Stomach smooth muscle (tissue), 2 donors: Measurements from ENCODE around the gene MPG.
"Not testable (repeated sequence)": the region's sequence is repeated elsewhere in the genome, so short reads cannot be mapped to it uniquely, and the experiment has no call there.

ENCODE experiments used
- H3K27ac ChIP-seq: one replicate; pipeline ENCODE4 v1.7.0; 2013; ENCODE audit warnings: mild to moderate bottlenecking, low read length, inconsistent platforms
- H3K27me3 ChIP-seq, 2 donors: one replicate each; pipeline ENCODE4 v1.7.0; 2013; ENCODE audit warnings: low read length in 2 of 2; ENCODE audit not compliant: insufficient read depth in 2 of 2, control insufficient read depth in 1 of 2
- H3K36me3 ChIP-seq, 2 donors: one replicate each; pipeline ENCODE4 v1.7.0; 2013; ENCODE audit warnings: low read length in 2 of 2; ENCODE audit not compliant: control insufficient read depth in 2 of 2, insufficient read depth in 2 of 2
- H3K4me1 ChIP-seq: one replicate; pipeline ENCODE4 v1.7.0; 2013; ENCODE audit warnings: low read length; ENCODE audit not compliant: control insufficient read depth, insufficient read depth
- H3K4me3 ChIP-seq, 2 donors: one replicate each; pipeline ENCODE4 v1.7.0; 2013; ENCODE audit warnings: low read length in 2 of 2
- H3K9ac ChIP-seq, 2 donors: one replicate each; pipeline ENCODE4 v1.7.0; 2013; ENCODE audit warnings: low read length in 2 of 2, mild to moderate bottlenecking in 1 of 2
- H3K9me3 ChIP-seq, 2 donors: one replicate each; pipeline ENCODE4 v1.7.0; 2013; ENCODE audit warnings: low read length in 2 of 2; ENCODE audit not compliant: control insufficient read depth in 2 of 2
- donor health status: healthy.
- donor health status: Pancreatic carcinoma.

Gene MPG, protein sequence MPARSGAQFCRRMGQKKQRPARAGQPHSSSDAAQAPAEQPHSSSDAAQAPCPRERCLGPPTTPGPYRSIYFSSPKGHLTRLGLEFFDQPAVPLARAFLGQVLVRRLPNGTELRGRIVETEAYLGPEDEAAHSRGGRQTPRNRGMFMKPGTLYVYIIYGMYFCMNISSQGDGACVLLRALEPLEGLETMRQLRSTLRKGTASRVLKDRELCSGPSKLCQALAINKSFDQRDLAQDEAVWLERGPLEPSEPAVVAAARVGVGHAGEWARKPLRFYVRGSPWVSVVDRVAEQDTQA

DNA sequence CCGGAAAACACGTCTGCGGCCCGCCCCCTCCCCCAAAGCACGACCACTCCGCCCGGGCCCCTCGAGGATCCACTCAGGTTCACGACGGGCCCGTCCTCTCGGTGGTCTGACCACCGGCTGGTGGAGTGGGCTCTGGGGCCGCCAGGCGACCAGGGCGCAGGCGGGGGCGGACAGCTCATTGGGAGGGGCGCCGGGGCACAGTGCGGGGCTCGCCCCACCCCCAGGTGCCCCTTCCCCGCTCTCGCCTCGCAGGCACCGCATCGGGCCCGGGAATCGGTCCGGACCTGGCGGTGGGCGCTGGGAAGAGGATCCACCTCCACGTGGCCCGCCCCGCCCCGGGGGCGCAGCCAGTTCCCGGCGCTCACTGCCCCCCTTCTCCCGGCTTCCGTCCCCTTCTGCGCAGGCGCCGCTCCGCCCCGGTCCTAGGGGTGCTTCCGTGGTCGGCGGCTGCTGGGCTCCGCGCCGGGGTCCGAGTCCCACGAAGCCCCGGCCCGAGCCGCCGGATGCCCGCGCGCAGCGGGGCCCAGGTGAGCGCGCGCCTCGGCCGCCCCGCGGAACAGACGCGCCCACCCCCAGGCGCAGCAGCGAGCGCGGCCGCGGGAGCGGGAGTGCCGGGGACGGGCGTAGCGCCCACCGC is at the start of gene MPG:
Gene MPG, plus strand, starts transcription at position 419 of the 637 bp plus-strand sequence. Its CDS starts 85 bp downstream, at position 504.
- peak within 1 kb of the TSS; percentile 82 to 84 for H3K9ac ChIP-seq
- H3K4me1 ChIP-seq, result peaks cover 57% of the 10 kb centered on the region
- peaks cover 4 to 8% of the 10 kb centered on the region in 2 donors for H3K36me3 ChIP-seq
- peak within 1 kb of the TSS; percentile 81 to 83 for H3K4me3 ChIP-seq
- no peaks in the 10 kb centered on the region for H3K27me3 ChIP-seq
- H3K27ac ChIP-seq, result peak within 1 kb of the TSS; percentile 76
- no peaks in the 10 kb centered on the region for H3K9me3 ChIP-seq

DNA sequence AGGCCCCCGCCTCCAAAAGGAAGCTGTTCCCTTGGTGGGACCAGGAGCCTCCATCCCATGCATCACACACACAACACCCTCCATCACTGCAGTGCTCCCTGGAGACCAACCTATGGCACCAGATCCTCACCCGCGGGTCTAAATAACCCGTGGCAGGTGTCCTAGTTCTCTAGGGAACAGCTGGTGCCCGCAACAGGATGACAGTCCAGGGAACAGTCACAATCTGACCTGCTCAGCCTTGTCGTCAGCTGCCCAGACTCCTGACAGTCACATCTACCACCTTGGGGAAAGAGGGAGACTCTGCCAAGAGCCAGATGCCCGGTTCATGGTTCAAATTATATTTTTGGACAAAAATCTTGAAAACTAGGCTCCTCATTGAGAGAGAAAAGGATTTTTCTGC is 47.4 kb upstream of the MPG start:
- not testable (repeated sequence) for H3K9me3 ChIP-seq, H3K27me3 ChIP-seq, H3K36me3 ChIP-seq, H3K4me3 ChIP-seq, H3K9ac ChIP-seq, H3K4me1 ChIP-seq, H3K27ac ChIP-seq

DNA sequence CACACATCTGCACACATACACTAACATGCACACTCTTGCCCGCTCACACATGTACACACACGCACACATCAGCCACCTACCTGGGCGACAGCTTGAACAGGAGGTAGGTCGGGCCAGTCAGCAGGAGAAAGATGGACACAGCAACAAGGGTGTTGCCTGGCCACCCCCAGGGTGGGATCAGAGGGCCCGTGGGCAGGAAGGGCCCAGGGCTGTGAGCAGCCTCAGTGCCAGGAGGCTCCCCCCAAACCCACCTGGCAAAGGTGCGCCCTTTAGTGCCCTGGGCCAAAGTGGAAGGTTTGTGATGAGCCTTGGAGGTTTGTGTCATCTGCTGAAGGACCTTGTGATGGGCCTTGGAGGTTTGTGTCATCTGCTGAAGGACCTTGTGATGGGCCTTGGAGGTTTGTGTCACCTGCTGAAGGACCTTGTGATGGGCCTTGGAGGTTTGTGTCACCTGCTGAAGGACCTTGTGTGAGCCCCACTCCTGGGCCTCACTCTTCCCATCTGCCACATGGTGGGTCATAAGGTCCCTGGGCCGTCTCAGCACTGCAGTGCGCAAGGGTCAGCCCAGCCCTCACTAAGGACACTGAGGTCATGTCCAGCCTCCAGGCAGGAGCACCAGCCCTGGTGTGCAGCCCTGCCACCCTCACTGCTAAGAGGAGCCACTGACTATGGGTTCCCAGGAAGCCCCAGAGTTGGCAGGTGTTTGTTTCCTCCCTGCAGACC is 44.7 kb upstream of the MPG start:
- not testable (repeated sequence) for H3K4me3 ChIP-seq, H3K9me3 ChIP-seq, H3K36me3 ChIP-seq, H3K9ac ChIP-seq, H3K4me1 ChIP-seq, H3K27me3 ChIP-seq, H3K27ac ChIP-seq

DNA sequence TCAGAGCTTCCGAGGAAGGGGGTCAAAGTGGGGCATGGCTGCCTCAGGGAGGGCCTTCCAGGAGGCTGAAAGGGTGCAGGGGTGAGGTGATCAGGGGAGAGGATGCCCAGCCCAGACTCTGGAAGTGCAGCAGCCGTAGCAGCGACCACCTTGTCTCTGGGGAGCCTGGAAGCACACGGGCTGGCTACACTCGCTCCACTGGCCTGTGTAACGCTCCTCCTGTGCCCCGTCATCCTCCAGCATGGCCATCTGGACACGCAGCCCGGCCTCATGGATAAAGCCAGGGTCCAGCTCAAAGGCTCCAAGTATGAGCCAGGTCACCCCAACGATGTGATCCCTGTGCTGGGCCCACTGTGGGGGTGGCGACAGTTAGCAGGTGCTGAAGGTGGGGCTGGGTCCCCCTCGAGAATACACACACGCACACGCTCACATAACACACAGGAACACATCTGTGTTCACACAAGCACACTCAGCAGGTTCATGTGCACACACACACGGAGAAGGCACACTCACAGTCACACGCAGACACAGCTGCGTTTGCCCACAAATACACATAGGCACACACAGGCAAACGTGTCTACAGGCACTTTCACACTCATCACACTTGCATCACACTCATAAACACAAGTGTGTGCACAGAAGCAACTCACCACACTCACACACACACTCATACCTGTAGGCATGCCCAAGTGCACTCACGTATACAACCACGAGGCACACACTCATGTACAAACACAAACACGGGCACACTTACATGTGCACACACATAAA is 44.0 kb upstream of the MPG start:
- no peaks in the 10 kb centered on the region for H3K4me1 ChIP-seq
- H3K27me3 ChIP-seq, result no peaks in the 10 kb centered on the region
- H3K9me3 ChIP-seq, result no peaks in the 10 kb centered on the region
- no peak overlapping the region for H3K9ac ChIP-seq
- H3K36me3 ChIP-seq, result no peaks in the 10 kb centered on the region
- no peak overlapping the region for H3K4me3 ChIP-seq
- no peak overlapping the region for H3K27ac ChIP-seq

DNA sequence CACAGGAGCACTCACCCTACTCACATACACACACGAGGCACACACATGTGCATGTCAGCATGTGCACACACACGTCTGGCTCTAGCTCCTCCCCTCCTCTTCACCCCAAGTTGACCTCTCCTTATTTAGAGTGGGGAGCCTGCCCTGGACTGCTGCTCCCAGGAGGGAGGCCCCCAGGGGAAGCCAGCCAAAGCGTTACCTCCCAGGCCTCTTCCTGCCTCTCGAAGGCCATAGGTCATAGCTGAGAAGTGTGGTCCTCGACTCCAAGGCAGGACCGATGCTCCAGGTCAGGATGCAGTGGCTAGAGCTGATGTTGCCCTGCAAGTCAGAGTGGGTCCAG is 43.4 kb upstream of the MPG start:
- Histone ChIP-seq H3K27ac (no peak overlapping the region), H3K9me3 (no peaks in the 10 kb centered on the region), H3K27me3 (no peaks in the 10 kb centered on the region), H3K9ac (no peak overlapping the region), H3K4me1 (no peaks in the 10 kb centered on the region), H3K4me3 (no peak overlapping the region), H3K36me3 (no peaks in the 10 kb centered on the region)

DNA sequence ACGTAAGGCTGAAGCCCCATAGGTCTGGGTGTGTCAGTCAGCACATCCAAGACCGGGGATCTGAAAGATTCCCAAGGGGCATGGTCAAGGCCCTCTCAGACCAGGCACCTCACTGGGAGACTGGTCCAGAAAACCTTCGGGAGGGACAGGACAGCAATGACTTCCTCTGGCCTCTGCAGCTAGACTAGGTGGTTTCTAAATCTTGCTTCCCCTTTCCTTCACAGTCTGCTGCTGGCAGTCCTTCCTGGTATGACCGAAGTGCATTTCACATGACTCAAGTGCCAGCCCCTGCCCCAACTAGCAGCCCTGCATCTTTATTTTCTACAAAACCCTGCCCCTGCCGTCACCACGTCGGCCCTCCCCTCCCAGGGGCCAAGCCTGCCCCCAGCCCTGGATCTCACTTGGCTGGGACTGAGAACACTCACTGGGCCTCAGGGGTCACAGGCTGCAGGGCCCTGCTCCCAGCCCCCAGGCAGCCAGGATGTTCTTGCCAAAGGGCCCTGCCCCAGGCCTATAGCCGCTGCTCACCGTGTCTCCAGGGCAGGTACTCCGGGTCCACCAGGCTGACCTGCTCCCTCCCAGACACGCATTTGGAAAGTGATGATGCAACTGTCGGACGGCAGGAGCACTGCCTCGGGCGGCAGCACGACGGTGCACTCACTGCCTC is 42.9 kb upstream of the MPG start:
- no peaks in the 10 kb centered on the region for H3K9me3 ChIP-seq
- H3K4me3 ChIP-seq, result no peak overlapping the region
- H3K27ac ChIP-seq, result no peak overlapping the region
- H3K36me3 ChIP-seq, result no peaks in the 10 kb centered on the region
- no peaks in the 10 kb centered on the region for H3K4me1 ChIP-seq
- H3K27me3 ChIP-seq, result no peaks in the 10 kb centered on the region
- H3K9ac ChIP-seq, result no peak overlapping the region

DNA sequence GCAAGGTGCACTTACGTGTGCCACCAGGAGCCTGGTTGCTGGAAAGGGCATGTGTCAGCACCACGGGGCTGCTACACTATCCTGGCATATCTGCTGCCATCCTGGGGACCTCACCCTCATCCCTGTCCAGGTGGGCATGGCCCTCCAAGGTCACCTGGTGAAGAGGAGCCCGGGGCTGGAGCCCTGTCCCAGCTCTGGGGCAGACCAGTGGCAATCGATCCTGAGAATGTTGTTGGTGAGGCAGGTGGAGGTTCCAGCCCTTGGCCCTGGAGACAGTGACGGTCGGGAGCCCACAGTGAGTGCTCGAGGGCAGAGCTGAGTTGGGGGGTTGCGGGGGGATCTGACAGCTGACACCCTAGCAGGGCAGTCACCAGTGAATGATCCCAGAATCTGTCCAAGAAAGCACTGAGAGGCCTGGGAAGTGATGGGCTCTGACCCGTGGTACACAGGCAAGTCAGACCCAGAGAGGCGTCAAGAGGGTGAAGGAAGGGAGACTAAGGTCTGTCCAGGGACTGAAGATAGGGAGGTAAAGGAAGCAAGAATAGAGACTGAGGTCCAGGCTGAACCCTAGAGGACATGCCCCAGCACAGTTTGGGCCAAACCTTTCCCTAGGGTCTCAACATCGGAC is 42.2 kb upstream of the MPG start:
- Histone ChIP-seq H3K4me3 (no peak overlapping the region), H3K27ac (no peak overlapping the region), H3K36me3 (no peaks in the 10 kb centered on the region), H3K9ac (no peak overlapping the region), H3K9me3 (no peaks in the 10 kb centered on the region), H3K27me3 (no peaks in the 10 kb centered on the region), H3K4me1 (no peaks in the 10 kb centered on the region)

DNA sequence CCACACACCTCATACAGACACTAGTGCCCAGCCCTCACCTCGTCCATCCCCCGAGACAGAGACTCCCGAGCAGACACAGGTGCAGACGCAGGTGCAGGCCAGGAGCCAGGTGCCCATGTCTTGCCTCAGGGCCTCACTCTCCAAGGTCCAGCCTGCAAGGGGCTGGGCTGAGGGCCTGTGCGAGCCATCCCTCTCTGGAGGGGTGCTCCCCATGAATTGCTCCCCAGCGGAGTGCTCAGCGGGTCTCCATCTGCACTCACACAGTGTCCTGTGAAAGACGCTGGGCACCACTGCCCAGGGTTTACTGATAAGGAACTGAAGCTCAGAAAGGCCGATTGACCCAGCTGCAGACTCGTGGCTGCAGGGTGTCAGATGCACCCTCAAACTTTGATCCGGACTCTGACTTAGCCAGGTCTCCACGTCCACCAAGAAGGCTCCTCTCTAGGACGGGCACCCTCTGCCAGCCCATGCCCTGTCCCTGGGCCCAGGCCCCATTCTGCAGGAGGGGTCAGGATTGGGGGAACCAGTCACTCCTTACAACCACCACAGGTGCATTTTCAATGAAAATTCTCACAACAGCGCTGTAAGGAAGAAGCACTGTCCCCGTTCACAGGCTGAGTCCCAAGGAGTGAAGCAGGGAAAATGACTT is 41.6 kb upstream of the MPG start:
- H3K4me1 ChIP-seq, result no peaks in the 10 kb centered on the region
- no peaks in the 10 kb centered on the region for H3K27me3 ChIP-seq
- no peaks in the 10 kb centered on the region for H3K9me3 ChIP-seq
- H3K4me3 ChIP-seq, result no peak overlapping the region
- no peak overlapping the region for H3K9ac ChIP-seq
- no peak overlapping the region for H3K27ac ChIP-seq
- no peaks in the 10 kb centered on the region for H3K36me3 ChIP-seq

DNA sequence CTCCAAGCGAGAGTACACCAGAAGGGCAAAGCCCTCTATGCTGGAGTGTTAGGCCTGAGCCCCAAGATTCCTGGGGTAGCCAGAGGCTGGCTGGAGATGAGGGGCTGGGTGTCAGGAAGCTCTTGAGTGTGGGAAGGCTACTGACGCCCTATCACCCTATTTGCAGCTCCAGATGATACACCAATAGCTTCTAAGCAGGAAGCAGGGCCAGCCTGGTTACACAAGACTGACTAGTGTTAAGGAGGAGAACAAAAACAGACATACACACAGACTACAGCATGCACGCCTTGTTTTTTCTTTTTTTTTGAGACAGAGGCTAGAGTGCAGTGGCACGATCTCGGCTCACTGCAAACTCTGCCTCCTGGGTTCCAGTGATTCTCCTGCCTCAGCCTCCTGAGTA is 40.5 kb upstream of the MPG start:
- Histone ChIP-seq H3K36me3 (no peaks in the 10 kb centered on the region), H3K4me1 (no peaks in the 10 kb centered on the region), H3K27ac (no peak overlapping the region), H3K9me3 (no peaks in the 10 kb centered on the region), H3K4me3 (no peak overlapping the region), H3K9ac (no peak overlapping the region), H3K27me3 (no peaks in the 10 kb centered on the region)

DNA sequence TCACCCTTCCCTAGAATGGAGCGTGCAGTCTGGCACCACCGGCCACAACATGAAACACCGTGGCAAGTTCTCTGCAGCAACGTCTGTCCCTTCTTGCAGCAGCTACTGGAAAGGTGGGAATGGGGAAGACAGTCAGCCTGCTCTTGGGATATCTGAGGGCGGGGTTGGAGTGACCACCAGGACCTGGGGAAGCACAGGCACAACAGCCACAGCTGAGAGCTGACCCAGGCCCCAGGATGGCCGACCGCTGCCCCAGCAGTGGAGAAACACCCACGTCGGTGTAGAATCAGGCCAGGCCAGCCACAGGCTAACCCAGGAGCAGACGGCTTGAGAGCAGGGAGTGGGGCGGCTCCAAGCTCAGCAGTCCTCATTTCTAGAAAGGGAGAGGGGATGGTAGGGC is 39.8 kb upstream of the MPG start:
- not testable (repeated sequence) for H3K9ac ChIP-seq, H3K36me3 ChIP-seq, H3K27ac ChIP-seq, H3K9me3 ChIP-seq, H3K27me3 ChIP-seq, H3K4me1 ChIP-seq, H3K4me3 ChIP-seq
